WTC11 (cell line): Measurements from ENCODE around the gene LRRC4B. TPM values are rescaled to one million over a fixed set of nuclear protein-coding genes. Genes with fewer than 3 reads are reported as not detected.

Experiments used
- ATAC-seq: fragments of 200-7000 bp; cut with Tn5 transposase; 2 replicates; pipeline ENCODE4 v1.10.0; 2021; ENCODE audit warnings: mild to moderate bottlenecking, moderate library complexity
- CTCF ChIA-PET: fragments of 300-600 bp; sonication (Branson Sonifier 250); formaldehyde crosslinking; loops from one replicate; lab custom pipeline; 2021; ENCODE audit warnings: antibody characterized with exemption; lab: Charles Lee
- POLR2A ChIA-PET: fragments of 350-600 bp; sonication (Branson Sonifier 250); formaldehyde crosslinking; loops from one replicate; lab custom pipeline; 2021; ENCODE audit warnings: antibody characterized with exemption; lab: Charles Lee
- DNase-seq: peaks from one replicate; pipeline ENCODE4 v3.0.0; 2021; ENCODE audit warnings: low spot score
- H3K27ac Mint-ChIP-seq: 2 replicates; pipeline ENCODE4 v1.8.0; 2021; ENCODE audit warnings: mixed read lengths
- H3K27me3 Mint-ChIP-seq: 2 replicates; pipeline ENCODE4 v1.8.0; 2021; ENCODE audit warnings: low read depth, mild to moderate bottlenecking, moderate library complexity, mixed read lengths
- H3K36me3 Mint-ChIP-seq: 2 replicates; pipeline ENCODE4 v1.8.0; 2021; ENCODE audit warnings: mixed read lengths
- H3K4me1 Mint-ChIP-seq: 2 replicates; pipeline ENCODE4 v1.8.0; 2022; ENCODE audit warnings: mixed read lengths
- H3K4me3 Mint-ChIP-seq: 2 replicates; pipeline ENCODE4 v1.8.0; 2021; ENCODE audit warnings: mild to moderate bottlenecking, moderate library complexity, mixed read lengths
- H3K9me3 Mint-ChIP-seq: 2 replicates; pipeline ENCODE4 v1.8.0; 2021; ENCODE audit warnings: mixed read lengths
- EMX1 ChIP-seq: fragments of 250-450 bp; sonication (Bioruptor Pico); IDR thresholded peaks from 2 replicates; pipeline ENCODE4 v1.8.0; 2021; ENCODE audit warnings: mild to moderate bottlenecking
- GABPB1 ChIP-seq: sonication (generic); formaldehyde crosslinking; IDR thresholded peaks from 2 replicates; pipeline ENCODE4 v1.8.1; 2023; ENCODE audit warnings: mild to moderate bottlenecking, missing genetic modification reagents
- JAZF1 ChIP-seq: fragments of 250-450 bp; sonication (Bioruptor Pico); IDR thresholded peaks from 2 replicates; pipeline ENCODE4 v1.9.0; 2021; ENCODE audit warnings: moderate library complexity, mild to moderate bottlenecking, inconsistent platforms
- JUN ChIP-seq: sonication (generic); formaldehyde crosslinking; IDR thresholded peaks from 2 replicates; pipeline ENCODE4 v1.8.0; 2023; ENCODE audit warnings: mild to moderate bottlenecking, missing genetic modification reagents
- NR1H2 ChIP-seq: sonication (generic); formaldehyde crosslinking; IDR thresholded peaks from 2 replicates; pipeline ENCODE4 v1.9.0; 2021; ENCODE audit warnings: mild to moderate bottlenecking, moderate library complexity, missing genetic modification reagents
- OVOL2 ChIP-seq: fragments of 250-450 bp; sonication (Bioruptor Pico); IDR thresholded peaks from 2 replicates; pipeline ENCODE4 v1.9.0; 2021; ENCODE audit warnings: mild to moderate bottlenecking, borderline replicate concordance
- PRRX2 ChIP-seq: fragments of 250-450 bp; sonication (Bioruptor Pico); IDR thresholded peaks from 2 replicates; pipeline ENCODE4 v1.8.0; 2021; ENCODE audit warnings: mild to moderate bottlenecking
- TCF7 ChIP-seq: sonication (generic); formaldehyde crosslinking; IDR thresholded peaks from 2 replicates; pipeline ENCODE4 v1.8.0; 2022; ENCODE audit warnings: mild to moderate bottlenecking, low read depth, missing genetic modification reagents, moderate library complexity
- ZNF232 ChIP-seq: sonication (generic); formaldehyde crosslinking; IDR thresholded peaks from 2 replicates; pipeline ENCODE4 v1.8.0; 2022; ENCODE audit warnings: mild to moderate bottlenecking, missing genetic modification reagents
- ZNF416 ChIP-seq: fragments of 250-450 bp; sonication (Bioruptor Pico); IDR thresholded peaks from 2 replicates; pipeline ENCODE4 v1.9.0; 2021; ENCODE audit warnings: mild to moderate bottlenecking, inconsistent platforms
- total RNA-seq: library from RNA; stranded (reverse); gene quantifications from 3 replicates; pipeline ENCODE4 v1.2.3, GENCODE V29; 2021
- TF ChIP-seq, protein P1 (sequence below): sonication (generic); formaldehyde crosslinking; conservative IDR thresholded peaks from 2 replicates; pipeline ENCODE4 v1.8.1; 2023; ENCODE audit warnings: mild to moderate bottlenecking, low read depth, missing genetic modification reagents, moderate library complexity
- TF ChIP-seq, protein P2 (sequence below): sonication (generic); formaldehyde crosslinking; IDR thresholded peaks from 2 replicates; pipeline ENCODE4 v1.8.0; 2023; ENCODE audit warnings: missing genetic modification reagents, mild to moderate bottlenecking, borderline replicate concordance
- TF ChIP-seq, protein P3 (sequence below): fragments of 250-450 bp; sonication (Bioruptor Pico); IDR thresholded peaks from 2 replicates; pipeline ENCODE4 v1.9.0; 2021; ENCODE audit warnings: mild to moderate bottlenecking

Gene LRRC4B
- total RNA-seq, 1 experiment from 2014 or later: 10.0 TPM

DNA sequence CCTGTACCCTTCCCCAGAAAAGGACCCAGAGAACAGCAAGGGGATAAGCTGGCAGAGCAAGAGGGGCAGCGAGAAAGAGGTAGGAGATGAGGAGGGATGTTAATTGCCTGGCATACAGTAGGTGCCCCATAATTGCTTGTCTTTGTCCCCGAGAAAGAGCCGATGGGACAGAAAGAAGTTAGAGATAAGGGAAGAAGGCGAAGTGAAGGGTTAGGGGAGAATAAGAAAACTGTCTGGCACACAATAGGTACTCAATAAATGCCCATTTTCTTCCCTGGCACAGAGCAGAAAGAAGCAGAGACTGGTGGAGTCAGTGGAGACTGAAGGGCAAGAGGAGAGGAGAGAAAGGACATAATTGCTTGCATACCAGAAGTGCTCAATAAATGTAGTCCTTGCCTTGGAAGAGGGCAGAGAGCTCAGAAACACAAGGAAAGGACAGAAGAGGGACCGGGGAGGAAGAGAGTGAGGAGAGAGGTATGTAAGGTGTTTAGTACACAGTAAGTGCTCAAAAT lies 73.2 kb downstream of the LRRC4B start (continued):
- TF ChIP-seq, protein P1, sequence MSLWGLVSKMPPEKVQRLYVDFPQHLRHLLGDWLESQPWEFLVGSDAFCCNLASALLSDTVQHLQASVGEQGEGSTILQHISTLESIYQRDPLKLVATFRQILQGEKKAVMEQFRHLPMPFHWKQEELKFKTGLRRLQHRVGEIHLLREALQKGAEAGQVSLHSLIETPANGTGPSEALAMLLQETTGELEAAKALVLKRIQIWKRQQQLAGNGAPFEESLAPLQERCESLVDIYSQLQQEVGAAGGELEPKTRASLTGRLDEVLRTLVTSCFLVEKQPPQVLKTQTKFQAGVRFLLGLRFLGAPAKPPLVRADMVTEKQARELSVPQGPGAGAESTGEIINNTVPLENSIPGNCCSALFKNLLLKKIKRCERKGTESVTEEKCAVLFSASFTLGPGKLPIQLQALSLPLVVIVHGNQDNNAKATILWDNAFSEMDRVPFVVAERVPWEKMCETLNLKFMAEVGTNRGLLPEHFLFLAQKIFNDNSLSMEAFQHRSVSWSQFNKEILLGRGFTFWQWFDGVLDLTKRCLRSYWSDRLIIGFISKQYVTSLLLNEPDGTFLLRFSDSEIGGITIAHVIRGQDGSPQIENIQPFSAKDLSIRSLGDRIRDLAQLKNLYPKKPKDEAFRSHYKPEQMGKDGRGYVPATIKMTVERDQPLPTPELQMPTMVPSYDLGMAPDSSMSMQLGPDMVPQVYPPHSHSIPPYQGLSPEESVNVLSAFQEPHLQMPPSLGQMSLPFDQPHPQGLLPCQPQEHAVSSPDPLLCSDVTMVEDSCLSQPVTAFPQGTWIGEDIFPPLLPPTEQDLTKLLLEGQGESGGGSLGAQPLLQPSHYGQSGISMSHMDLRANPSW (CRISPR knock-in tag): no peak
- TF ChIP-seq, protein P2, sequence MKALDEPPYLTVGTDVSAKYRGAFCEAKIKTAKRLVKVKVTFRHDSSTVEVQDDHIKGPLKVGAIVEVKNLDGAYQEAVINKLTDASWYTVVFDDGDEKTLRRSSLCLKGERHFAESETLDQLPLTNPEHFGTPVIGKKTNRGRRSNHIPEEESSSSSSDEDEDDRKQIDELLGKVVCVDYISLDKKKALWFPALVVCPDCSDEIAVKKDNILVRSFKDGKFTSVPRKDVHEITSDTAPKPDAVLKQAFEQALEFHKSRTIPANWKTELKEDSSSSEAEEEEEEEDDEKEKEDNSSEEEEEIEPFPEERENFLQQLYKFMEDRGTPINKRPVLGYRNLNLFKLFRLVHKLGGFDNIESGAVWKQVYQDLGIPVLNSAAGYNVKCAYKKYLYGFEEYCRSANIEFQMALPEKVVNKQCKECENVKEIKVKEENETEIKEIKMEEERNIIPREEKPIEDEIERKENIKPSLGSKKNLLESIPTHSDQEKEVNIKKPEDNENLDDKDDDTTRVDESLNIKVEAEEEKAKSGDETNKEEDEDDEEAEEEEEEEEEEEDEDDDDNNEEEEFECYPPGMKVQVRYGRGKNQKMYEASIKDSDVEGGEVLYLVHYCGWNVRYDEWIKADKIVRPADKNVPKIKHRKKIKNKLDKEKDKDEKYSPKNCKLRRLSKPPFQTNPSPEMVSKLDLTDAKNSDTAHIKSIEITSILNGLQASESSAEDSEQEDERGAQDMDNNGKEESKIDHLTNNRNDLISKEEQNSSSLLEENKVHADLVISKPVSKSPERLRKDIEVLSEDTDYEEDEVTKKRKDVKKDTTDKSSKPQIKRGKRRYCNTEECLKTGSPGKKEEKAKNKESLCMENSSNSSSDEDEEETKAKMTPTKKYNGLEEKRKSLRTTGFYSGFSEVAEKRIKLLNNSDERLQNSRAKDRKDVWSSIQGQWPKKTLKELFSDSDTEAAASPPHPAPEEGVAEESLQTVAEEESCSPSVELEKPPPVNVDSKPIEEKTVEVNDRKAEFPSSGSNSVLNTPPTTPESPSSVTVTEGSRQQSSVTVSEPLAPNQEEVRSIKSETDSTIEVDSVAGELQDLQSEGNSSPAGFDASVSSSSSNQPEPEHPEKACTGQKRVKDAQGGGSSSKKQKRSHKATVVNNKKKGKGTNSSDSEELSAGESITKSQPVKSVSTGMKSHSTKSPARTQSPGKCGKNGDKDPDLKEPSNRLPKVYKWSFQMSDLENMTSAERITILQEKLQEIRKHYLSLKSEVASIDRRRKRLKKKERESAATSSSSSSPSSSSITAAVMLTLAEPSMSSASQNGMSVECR: no peak
- TF ChIP-seq GABPB1 (CRISPR knock-in tag) (no peak), OVOL2 (CRISPR knock-in tag) (no peak), PRRX2 (CRISPR knock-in tag) (no peak), EMX1 (CRISPR knock-in tag) (no peak)
- TF ChIP-seq, all 79 proteins: peak for 0

DNA sequence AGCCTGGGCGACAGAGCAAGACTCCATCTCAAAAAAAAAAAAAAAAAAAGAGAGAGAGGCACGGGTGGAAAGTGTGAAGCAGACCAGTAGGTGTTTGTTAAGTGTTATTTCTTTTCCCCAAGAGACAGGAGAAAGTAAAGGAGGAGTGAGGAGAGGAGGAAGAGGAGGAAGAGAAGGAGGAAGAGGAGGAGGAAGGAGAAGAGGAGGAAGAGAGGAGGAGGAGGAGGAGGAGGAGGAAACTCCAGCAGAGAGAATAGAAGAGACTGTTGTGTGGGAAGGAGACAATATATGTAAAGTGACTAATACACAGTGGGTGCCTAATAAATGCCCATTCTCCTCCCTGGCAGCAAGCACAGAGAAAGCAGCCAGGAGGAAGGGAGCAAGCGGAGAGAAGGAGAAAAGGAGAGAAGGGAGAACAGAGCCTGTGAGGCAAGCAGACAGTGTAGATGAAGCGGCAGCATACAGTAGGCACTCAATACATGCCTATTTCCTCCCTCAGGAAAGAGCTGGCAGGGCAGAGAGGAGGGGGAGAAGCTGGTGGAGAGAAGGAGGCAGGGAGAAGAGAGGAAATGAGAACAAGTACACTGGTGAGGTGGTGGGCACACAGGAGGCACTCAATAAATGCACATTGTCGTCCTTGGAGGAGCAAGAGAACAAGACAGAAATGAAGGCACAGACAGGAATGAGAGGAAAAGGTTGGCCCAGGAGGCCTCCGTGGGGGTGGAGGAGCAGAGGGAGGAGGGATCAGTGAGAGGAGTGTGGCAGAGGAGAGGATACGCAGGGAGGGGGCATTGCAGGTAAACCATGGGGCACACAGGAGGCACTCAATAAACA lies 73.8 kb downstream of the LRRC4B start:
- Mint-ChIP-seq H3K4me3 (no peak overlapping the region), H3K36me3 (peaks cover 7% of the 10 kb centered on the region; the same call in 1 of the 2 replicates), H3K9me3 (peaks cover 7% of the 10 kb centered on the region; the same call in 1 of the 2 replicates), H3K27me3 (peaks cover 72% of the 10 kb centered on the region), H3K27ac (no peak overlapping the region), H3K4me1 (peaks cover 24% of the 10 kb centered on the region)
- CTCF ChIA-PET: interaction anchor here (1.2 to 1.4 kb wide), 2 partner anchors 43 to 137 kb away, joined by 3 to 4 read pairs; no protein-coding TSS in a partner anchor
- TF ChIP-seq JUN (no peak), NR1H2 (CRISPR knock-in tag) (no peak), ZNF232 (CRISPR knock-in tag) (no peak)
- TF ChIP-seq, protein P3, sequence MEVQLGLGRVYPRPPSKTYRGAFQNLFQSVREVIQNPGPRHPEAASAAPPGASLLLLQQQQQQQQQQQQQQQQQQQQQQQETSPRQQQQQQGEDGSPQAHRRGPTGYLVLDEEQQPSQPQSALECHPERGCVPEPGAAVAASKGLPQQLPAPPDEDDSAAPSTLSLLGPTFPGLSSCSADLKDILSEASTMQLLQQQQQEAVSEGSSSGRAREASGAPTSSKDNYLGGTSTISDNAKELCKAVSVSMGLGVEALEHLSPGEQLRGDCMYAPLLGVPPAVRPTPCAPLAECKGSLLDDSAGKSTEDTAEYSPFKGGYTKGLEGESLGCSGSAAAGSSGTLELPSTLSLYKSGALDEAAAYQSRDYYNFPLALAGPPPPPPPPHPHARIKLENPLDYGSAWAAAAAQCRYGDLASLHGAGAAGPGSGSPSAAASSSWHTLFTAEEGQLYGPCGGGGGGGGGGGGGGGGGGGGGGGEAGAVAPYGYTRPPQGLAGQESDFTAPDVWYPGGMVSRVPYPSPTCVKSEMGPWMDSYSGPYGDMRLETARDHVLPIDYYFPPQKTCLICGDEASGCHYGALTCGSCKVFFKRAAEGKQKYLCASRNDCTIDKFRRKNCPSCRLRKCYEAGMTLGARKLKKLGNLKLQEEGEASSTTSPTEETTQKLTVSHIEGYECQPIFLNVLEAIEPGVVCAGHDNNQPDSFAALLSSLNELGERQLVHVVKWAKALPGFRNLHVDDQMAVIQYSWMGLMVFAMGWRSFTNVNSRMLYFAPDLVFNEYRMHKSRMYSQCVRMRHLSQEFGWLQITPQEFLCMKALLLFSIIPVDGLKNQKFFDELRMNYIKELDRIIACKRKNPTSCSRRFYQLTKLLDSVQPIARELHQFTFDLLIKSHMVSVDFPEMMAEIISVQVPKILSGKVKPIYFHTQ: no peak
- no peak for DNase-seq
- POLR2A ChIA-PET: no interaction called here
- no peak for ATAC-seq

GRCh38 chr19:50493171-50493570 lies 75.1 kb downstream of the LRRC4B start:
- peaks cover 7% of the 10 kb centered on the region; the same call in 1 of the 2 replicates for H3K36me3 Mint-ChIP-seq
- DNase-seq: no peak
- POLR2A ChIA-PET: no interaction called here
- H3K4me1 Mint-ChIP-seq: peaks cover 33% of the 10 kb centered on the region
- no peak overlapping the region for H3K4me3 Mint-ChIP-seq
- CTCF ChIA-PET: interaction anchor here (1.4 kb wide), 1 partner anchor 136 kb away, joined by 3 read pairs; no protein-coding TSS in a partner anchor
- peaks cover 84% of the 10 kb centered on the region for H3K27me3 Mint-ChIP-seq
- no peak overlapping the region for H3K27ac Mint-ChIP-seq
- peaks cover 7% of the 10 kb centered on the region; the same call in 1 of the 2 replicates for H3K9me3 Mint-ChIP-seq
- ATAC-seq: no peak
- no peak for TF ChIP-seq OVOL2 (CRISPR knock-in tag)
- no peak for TF ChIP-seq JAZF1
- no peak for TF ChIP-seq ZNF416
- TF ChIP-seq TCF7 (CRISPR knock-in tag): no peak
